ENCODE data around the gene AFF3.

The AFF3 gene

GRCh38 chr2:100042562-100042961 lies 99.8 kb downstream of the AFF3 start:
- DNase-seq (ENCODE audit: low read depth in 2 of 2), result no peak

- no peak for DNase-seq (ENCODE audit: low read depth in 2 of 2)
Measured at GRCh38 chr2:100041946-100042345, 100.4 kb downstream of the AFF3 start.

- DNase-seq (ENCODE audit: low read depth in 2 of 2), result no peak
Measured at GRCh38 chr2:100041385-100041784, 101.0 kb downstream of the AFF3 start.

- DNase-seq (ENCODE audit: low read depth in 2 of 2), result no peak
Measured at GRCh38 chr2:100040906-100041305, 101.5 kb downstream of the AFF3 start.

- DNase-seq (ENCODE audit: low read depth in 2 of 2), result no peak
Measured at GRCh38 chr2:100039291-100039980, 103.0 kb downstream of the AFF3 start.

GRCh38 chr2:100038011-100038410 lies 104.4 kb downstream of the AFF3 start:
- no peak for DNase-seq (ENCODE audit: low read depth in 2 of 2)

- no peak for DNase-seq (ENCODE audit: low read depth in 2 of 2)
Measured at GRCh38 chr2:100036793-100037192, 105.6 kb downstream of the AFF3 start.

GRCh38 chr2:100036026-100036425 lies 106.4 kb downstream of the AFF3 start:
- DNase-seq (ENCODE audit: low read depth in 2 of 2), result no peak

GRCh38 chr2:100034431-100034830 lies 108.0 kb downstream of the AFF3 start:
- no peak for DNase-seq (ENCODE audit: low read depth in 2 of 2)

GRCh38 chr2:100033976-100034375 lies 108.4 kb downstream of the AFF3 start:
- no peak for DNase-seq (ENCODE audit: low read depth in 2 of 2)

GRCh38 chr2:100031604-100032003 lies 110.8 kb downstream of the AFF3 start:
- DNase-seq (ENCODE audit: low read depth in 2 of 2), result no peak

GRCh38 chr2:100029460-100029859 lies 112.9 kb downstream of the AFF3 start:
- no peak for DNase-seq (ENCODE audit: low read depth in 2 of 2)

GRCh38 chr2:100021791-100022340 lies 120.5 kb downstream of the AFF3 start:
- no peak for DNase-seq (ENCODE audit: low read depth in 2 of 2)

- no peak for DNase-seq (ENCODE audit: low read depth in 2 of 2)
Measured at GRCh38 chr2:100019499-100019898, 122.9 kb downstream of the AFF3 start.

GRCh38 chr2:100018341-100019193 lies 123.8 kb downstream of the AFF3 start:
- DNase-seq (ENCODE audit: low read depth in 2 of 2), result no peak

- DNase-seq (ENCODE audit: low read depth in 2 of 2), result no peak
Measured at GRCh38 chr2:100017633-100018032, 124.8 kb downstream of the AFF3 start.

GRCh38 chr2:100016756-100017155 lies 125.6 kb downstream of the AFF3 start:
- DNase-seq (ENCODE audit: low read depth in 2 of 2), result no peak

- no peak for DNase-seq (ENCODE audit: low read depth in 2 of 2)
Measured at GRCh38 chr2:100015849-100016248, 126.5 kb downstream of the AFF3 start.

GRCh38 chr2:100013892-100014677 lies 128.3 kb downstream of the AFF3 start:
- DNase-seq (ENCODE audit: low read depth in 2 of 2), result no peak

GRCh38 chr2:100012561-100012960 lies 129.8 kb downstream of the AFF3 start:
- DNase-seq (ENCODE audit: low read depth in 2 of 2), result no peak

- no peak for DNase-seq (ENCODE audit: low read depth in 2 of 2)
Measured at GRCh38 chr2:100011272-100011731, 131.1 kb downstream of the AFF3 start.

- no peak for DNase-seq (ENCODE audit: low read depth in 2 of 2)
Measured at GRCh38 chr2:100010606-100011005, 131.8 kb downstream of the AFF3 start.

All from stimulated activated CD4-positive, alpha-beta T cell treated with anti-CD3 and anti-CD28 coated beads, Interleukin-4, amount 100 ng/mL, for 48 hours (primary cell).